WTC11 (cell line): ENCODE measurements around the gene PRDX2.

Source experiments
- CREB1 ChIP-seq: sonication (generic); formaldehyde crosslinking; IDR thresholded peaks from 2 replicates; pipeline ENCODE4 v1.8.0; 2023; ENCODE audit warnings: mild to moderate bottlenecking, missing genetic modification reagents
- ESRRA ChIP-seq: sonication (generic); formaldehyde crosslinking; IDR thresholded peaks from 2 replicates; pipeline ENCODE4 v1.8.1; 2022; ENCODE audit warnings: mild to moderate bottlenecking, missing genetic modification reagents, borderline replicate concordance
- JUN ChIP-seq: sonication (generic); formaldehyde crosslinking; IDR thresholded peaks from 2 replicates; pipeline ENCODE4 v1.8.0; 2023; ENCODE audit warnings: mild to moderate bottlenecking, missing genetic modification reagents
- NFYB ChIP-seq: sonication (generic); formaldehyde crosslinking; conservative IDR thresholded peaks from 2 replicates; pipeline ENCODE4 v1.8.0; 2022; ENCODE audit warnings: low read depth, missing genetic modification reagents
- NR2C2 ChIP-seq: sonication (generic); formaldehyde crosslinking; IDR thresholded peaks from 2 replicates; pipeline ENCODE4 v1.8.0; 2022; ENCODE audit warnings: mild to moderate bottlenecking, missing genetic modification reagents
- SMAD3 ChIP-seq: sonication (generic); formaldehyde crosslinking; IDR thresholded peaks from 2 replicates; pipeline ENCODE4 v1.8.0; 2022; ENCODE audit warnings: missing genetic modification reagents, mild to moderate bottlenecking, borderline replicate concordance
- SP1 ChIP-seq: sonication (generic); formaldehyde crosslinking; conservative IDR thresholded peaks from 2 replicates; pipeline ENCODE4 v1.8.1; 2022; ENCODE audit warnings: missing genetic modification reagents
- TCF7 ChIP-seq: sonication (generic); formaldehyde crosslinking; IDR thresholded peaks from 2 replicates; pipeline ENCODE4 v1.8.0; 2022; ENCODE audit warnings: mild to moderate bottlenecking, low read depth, missing genetic modification reagents, moderate library complexity
- TEAD4 ChIP-seq: sonication (generic); formaldehyde crosslinking; IDR thresholded peaks from 2 replicates; pipeline ENCODE4 v1.8.0; 2022; ENCODE audit warnings: mild to moderate bottlenecking, missing genetic modification reagents
- ZNF219 ChIP-seq: sonication (generic); formaldehyde crosslinking; IDR thresholded peaks from 2 replicates; pipeline ENCODE4 v1.8.0; 2023; ENCODE audit warnings: missing genetic modification reagents, mild to moderate bottlenecking, borderline replicate concordance
- TF ChIP-seq, protein P1 (sequence below): fragments of 200-600 bp; IDR thresholded peaks from 2 replicates; pipeline ENCODE4 v1.8.0; 2022; ENCODE audit warnings: antibody characterized with exemption
- TF ChIP-seq, protein P2 (sequence below): sonication (generic); formaldehyde crosslinking; IDR thresholded peaks from 2 replicates; pipeline ENCODE4 v1.8.0; 2022; ENCODE audit warnings: mild to moderate bottlenecking, missing genetic modification reagents
- TF ChIP-seq, protein P3 (sequence below): sonication (generic); formaldehyde crosslinking; IDR thresholded peaks from 2 replicates; pipeline ENCODE4 v1.8.1; 2022; ENCODE audit warnings: missing genetic modification reagents, borderline replicate concordance
- TF ChIP-seq, protein P4 (sequence below): sonication (generic); formaldehyde crosslinking; IDR thresholded peaks from 2 replicates; pipeline ENCODE4 v1.8.1; 2023; ENCODE audit warnings: mild to moderate bottlenecking, missing genetic modification reagents, moderate library complexity

DNA sequence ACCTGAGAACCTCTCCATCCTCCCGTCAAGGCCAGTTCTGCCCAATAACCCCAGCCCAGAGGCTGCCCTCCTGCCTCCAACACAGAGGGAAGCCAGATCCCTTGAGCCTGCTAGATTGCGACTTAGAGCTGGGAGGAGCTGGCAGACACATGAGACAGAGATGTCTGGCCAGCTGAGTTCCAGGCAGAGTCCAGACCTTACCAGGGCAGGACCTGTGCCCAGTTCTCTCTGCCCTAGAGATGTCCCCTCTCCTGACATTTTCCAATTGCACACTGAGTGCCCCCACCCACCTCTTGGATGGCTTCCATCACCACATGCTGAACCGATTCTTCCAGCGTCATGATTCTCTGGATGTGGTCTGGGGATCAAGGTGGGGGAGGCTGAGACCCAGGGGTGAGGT lies 29.3 kb downstream of the PRDX2 start:
- TF ChIP-seq NFYB (CRISPR knock-in tag) (no peak), SP1 (no peak), NR2C2 (CRISPR knock-in tag) (no peak), ESRRA (CRISPR knock-in tag) (no peak), CREB1 (no peak), TEAD4 (CRISPR knock-in tag) (no peak), JUN (no peak), SMAD3 (CRISPR knock-in tag) (no peak), ZNF219 (CRISPR knock-in tag) (no peak), TCF7 (no peak)
- TF ChIP-seq, protein P1, sequence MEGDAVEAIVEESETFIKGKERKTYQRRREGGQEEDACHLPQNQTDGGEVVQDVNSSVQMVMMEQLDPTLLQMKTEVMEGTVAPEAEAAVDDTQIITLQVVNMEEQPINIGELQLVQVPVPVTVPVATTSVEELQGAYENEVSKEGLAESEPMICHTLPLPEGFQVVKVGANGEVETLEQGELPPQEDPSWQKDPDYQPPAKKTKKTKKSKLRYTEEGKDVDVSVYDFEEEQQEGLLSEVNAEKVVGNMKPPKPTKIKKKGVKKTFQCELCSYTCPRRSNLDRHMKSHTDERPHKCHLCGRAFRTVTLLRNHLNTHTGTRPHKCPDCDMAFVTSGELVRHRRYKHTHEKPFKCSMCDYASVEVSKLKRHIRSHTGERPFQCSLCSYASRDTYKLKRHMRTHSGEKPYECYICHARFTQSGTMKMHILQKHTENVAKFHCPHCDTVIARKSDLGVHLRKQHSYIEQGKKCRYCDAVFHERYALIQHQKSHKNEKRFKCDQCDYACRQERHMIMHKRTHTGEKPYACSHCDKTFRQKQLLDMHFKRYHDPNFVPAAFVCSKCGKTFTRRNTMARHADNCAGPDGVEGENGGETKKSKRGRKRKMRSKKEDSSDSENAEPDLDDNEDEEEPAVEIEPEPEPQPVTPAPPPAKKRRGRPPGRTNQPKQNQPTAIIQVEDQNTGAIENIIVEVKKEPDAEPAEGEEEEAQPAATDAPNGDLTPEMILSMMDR, result no peak
- TF ChIP-seq, protein P2, sequence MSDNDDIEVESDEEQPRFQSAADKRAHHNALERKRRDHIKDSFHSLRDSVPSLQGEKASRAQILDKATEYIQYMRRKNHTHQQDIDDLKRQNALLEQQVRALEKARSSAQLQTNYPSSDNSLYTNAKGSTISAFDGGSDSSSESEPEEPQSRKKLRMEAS, result no peak
- TF ChIP-seq, protein P3, sequence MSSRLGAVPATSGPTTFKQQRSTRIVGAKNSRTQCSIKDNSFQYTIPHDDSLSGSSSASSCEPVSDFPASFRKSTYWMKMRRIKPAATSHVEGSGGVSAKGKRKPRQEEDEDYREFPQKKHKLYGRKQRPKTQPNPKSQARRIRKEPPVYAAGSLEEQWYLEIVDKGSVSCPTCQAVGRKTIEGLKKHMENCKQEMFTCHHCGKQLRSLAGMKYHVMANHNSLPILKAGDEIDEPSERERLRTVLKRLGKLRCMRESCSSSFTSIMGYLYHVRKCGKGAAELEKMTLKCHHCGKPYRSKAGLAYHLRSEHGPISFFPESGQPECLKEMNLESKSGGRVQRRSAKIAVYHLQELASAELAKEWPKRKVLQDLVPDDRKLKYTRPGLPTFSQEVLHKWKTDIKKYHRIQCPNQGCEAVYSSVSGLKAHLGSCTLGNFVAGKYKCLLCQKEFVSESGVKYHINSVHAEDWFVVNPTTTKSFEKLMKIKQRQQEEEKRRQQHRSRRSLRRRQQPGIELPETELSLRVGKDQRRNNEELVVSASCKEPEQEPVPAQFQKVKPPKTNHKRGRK, result no peak
- TF ChIP-seq, protein P4, sequence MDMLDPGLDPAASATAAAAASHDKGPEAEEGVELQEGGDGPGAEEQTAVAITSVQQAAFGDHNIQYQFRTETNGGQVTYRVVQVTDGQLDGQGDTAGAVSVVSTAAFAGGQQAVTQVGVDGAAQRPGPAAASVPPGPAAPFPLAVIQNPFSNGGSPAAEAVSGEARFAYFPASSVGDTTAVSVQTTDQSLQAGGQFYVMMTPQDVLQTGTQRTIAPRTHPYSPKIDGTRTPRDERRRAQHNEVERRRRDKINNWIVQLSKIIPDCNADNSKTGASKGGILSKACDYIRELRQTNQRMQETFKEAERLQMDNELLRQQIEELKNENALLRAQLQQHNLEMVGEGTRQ (CRISPR knock-in tag), result no peak
